ENCODE results near the gene CC2D2A.

DNA sequence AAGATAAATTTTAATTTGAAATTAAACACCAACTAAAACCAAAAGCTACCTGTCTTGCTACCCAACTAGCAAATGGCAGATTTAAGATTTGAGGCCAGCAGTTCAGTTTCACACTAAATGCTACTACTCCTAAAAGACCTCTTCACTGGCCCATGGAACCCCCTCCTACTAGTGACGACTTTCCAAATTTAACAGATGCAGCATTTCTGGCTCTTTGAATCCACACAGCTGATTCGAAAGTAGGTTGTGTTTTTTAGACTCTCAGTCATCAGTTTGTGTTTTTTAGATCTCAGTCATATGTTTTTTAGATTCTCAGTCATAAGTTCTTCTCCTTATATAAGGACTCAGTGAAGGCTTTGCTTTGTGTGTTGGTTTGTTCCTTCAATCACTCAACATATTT, 11.1 kb upstream of the CC2D2A start:
- TF ChIP-seq, protein P1, sequence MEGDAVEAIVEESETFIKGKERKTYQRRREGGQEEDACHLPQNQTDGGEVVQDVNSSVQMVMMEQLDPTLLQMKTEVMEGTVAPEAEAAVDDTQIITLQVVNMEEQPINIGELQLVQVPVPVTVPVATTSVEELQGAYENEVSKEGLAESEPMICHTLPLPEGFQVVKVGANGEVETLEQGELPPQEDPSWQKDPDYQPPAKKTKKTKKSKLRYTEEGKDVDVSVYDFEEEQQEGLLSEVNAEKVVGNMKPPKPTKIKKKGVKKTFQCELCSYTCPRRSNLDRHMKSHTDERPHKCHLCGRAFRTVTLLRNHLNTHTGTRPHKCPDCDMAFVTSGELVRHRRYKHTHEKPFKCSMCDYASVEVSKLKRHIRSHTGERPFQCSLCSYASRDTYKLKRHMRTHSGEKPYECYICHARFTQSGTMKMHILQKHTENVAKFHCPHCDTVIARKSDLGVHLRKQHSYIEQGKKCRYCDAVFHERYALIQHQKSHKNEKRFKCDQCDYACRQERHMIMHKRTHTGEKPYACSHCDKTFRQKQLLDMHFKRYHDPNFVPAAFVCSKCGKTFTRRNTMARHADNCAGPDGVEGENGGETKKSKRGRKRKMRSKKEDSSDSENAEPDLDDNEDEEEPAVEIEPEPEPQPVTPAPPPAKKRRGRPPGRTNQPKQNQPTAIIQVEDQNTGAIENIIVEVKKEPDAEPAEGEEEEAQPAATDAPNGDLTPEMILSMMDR (IDR thresholded peaks at IDR 0.05) = no peak
- TF ChIP-seq POLR2AphosphoS5 (IDR thresholded peaks at IDR 0.05; ENCODE audit: low read depth, low read length) = no peak

Data from Panc1 (cell line).